Stimulated activated CD4-positive, alpha-beta T cell treated with anti-CD3 and anti-CD28 coated beads, Interleukin-2, amount 100 ng/mL, for 4 hours (primary cell): ENCODE results near the gene TMEM127.
"Not testable (repeated sequence)": the region's sequence is repeated elsewhere in the genome, so short reads cannot be mapped to it uniquely, and the experiment has no call there.

Experiments
- DNase-seq: peaks from one replicate; pipeline ENCODE4 v3.0.0-alpha.2; 2020; ENCODE audit warnings: low read depth

Gene TMEM127, protein sequence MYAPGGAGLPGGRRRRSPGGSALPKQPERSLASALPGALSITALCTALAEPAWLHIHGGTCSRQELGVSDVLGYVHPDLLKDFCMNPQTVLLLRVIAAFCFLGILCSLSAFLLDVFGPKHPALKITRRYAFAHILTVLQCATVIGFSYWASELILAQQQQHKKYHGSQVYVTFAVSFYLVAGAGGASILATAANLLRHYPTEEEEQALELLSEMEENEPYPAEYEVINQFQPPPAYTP

DNA sequence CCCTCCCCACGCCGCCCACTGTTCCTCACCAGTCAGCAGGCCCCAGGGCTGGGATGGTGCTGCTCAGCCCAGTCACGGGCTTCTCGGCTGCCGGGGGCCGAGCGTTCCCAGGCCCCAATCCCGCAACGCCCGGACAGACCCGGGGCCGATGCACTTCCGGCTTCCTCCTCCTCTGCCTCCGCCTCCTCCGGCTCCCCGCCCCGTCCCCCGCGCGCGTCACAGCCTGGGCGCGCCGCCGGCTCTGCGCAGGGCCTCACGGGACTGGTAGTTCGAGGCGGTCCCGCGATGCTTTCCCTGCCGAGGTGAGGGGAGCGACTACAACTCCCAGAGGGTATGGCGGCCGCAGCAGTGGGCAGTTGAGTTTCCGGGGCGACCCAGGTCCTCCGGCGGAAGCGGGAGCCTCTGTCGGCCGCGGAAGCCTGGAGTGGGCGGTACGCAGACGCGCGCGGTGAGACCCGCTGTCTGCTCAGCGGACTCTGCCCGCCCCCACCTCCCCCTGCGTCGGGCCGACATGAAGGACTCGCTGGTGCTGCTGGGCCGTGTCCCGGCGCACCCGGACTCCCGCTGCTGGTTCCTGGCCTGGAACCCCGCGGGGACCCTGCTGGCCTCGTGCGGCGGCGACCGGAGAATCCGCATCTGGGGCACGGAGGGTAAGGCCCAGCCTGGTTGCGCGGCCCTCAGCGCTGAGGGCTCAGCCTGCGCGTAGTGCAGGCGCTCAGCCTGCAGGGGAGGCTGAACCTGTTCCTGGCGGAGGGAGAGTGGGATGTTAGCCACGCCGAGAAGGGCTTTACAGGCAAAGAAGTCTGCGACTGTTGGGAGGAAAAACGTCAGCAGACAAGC is at the start of gene TMEM127, which contains the start of gene CIAO1:
TSS of gene TMEM127 (minus strand) at position 158 of the 840 bp plus-strand sequence. CDS start 616 bp downstream, outside the sequence.
TSS of gene CIAO1 (plus strand) at position 386 of the 840 bp plus-strand sequence. CDS start at position 512, 126 bp downstream.
- peak; percentile 97 for DNase-seq

- no peak for DNase-seq
Measured at GRCh38 chr2:96315005-96315399, 49.2 kb upstream of the TMEM127 start.

GRCh38 chr2:96308248-96308647 is 42.5 kb upstream of the TMEM127 start:
- DNase-seq = no peak

- no peak for DNase-seq
Measured at GRCh38 chr2:96306370-96306769, 40.6 kb upstream of the TMEM127 start.

GRCh38 chr2:96305979-96306308 is 40.1 kb upstream of the TMEM127 start:
- no peak for DNase-seq

- DNase-seq = peak; percentile 84
Measured at GRCh38 chr2:96305091-96305978, 39.5 kb upstream of the TMEM127 start, which contains the start of gene SNRNP200. SNRNP200 (minus strand) TSS chr2:96305546; CDS start chr2:96305437, 109 bp downstream.

DNA sequence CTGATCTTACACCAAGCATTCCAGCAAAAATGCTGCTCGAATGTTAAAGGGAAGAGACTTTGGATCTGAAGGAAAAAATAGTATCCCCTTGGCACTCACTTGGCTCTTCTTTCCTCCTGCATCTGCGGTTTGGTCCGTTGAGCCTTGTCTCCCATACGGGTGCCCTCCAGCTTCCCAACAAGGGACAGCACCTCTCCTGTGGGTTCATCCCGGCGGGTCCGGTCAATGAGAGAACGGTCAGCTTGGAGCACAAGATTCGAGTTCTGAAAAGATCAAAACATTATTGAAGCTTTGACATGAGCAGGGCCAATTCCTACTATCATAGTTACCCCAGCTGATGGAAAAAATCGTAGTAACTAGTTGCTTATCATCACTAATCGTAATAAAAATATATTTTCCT is 38.8 kb upstream of the TMEM127 start:
- no peak for DNase-seq

DNA sequence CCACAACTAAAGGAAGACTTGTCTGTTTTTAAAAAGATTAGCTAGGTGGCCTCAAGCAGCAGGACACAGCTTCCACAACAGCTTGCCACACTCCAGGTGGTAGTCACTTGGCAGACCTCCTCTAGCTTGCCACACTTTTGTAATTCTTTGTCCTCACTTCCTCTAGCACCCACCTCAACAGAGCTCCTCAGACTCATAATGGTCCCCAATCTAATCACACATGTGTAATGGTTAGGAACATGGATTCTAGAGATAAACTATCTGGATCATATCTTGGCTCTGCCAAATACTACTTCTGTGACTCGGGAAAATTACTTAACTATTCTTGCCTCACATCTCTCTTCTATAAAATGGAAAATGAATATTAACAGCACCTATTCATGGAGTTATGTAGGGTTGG is 36.1 kb upstream of the TMEM127 start:
- DNase-seq = no peak

GRCh38 chr2:96296925-96297324 is 31.1 kb upstream of the TMEM127 start:
- DNase-seq = no peak

DNA sequence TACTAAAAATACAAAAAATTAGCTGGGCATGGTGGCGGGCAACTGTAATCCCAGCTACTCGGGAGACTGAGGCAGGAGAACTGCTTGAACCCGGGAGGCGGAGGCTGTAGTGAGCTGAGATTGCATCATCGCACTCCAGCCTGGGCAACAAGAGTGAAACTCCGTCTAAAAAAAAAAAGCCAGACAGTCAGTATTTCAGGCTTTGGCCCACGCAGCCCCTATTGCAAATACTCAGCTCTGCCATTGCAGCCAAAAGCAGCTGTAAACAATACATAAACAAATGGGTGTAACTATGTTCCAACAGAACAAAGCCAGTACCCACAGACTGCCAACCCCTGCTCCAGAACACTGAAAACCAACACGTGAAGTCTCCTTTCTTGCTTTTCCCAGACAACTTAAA is 28.5 kb upstream of the TMEM127 start:
- not testable (repeated sequence) for DNase-seq

DNA sequence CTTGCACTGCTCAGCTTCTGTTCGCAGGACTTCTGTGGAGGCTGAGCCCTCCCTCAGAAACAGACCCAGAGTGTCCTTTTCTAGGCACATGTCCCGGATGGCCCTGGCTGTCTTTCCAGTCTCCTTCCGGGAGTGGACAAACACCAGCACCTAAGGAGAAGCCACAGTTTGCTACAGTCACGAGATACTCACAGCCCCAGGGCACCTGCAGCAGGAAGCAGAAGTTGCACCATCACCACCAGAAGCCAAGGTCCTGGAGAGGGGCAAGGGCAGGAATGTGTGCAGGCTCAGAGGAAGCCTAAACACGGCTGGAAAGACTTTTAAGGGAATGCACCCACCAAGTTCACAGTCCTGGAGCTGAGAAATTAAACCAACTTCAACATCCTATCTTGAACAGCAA is 26.0 kb upstream of the TMEM127 start:
- DNase-seq = no peak

DNA sequence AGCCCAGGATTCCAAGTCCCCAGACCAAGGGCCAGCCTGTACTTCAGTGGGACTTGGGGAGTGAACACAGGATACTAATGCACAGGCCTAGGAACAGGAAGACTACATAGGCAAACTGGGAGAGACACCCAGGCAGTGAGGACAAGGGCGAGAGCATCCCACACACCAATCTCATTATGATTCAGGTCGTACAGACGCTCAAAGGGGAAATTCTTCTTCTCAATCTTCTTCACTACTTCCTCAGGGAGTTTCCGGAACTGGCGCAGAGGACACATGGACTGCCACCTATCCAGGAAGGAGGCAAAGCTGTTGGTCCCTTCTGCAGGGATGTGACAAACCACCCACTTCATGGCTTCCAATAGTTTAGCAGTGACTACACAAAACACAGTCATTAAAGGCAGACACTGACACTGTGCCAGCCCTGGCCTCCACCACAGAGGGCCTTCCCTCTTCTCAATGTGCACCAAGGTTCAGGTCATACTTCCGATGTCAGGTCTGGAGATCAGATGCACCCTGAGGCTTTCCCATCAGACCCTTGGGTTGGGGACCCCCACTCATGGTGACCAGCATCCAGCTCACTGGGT is 21.6 kb upstream of the TMEM127 start:
- no peak for DNase-seq

- DNase-seq = no peak
Measured at GRCh38 chr2:96276787-96277499, 11.1 kb upstream of the TMEM127 start.

- no peak for DNase-seq
Measured at GRCh38 chr2:96274355-96275056, 8.7 kb upstream of the TMEM127 start.

DNA sequence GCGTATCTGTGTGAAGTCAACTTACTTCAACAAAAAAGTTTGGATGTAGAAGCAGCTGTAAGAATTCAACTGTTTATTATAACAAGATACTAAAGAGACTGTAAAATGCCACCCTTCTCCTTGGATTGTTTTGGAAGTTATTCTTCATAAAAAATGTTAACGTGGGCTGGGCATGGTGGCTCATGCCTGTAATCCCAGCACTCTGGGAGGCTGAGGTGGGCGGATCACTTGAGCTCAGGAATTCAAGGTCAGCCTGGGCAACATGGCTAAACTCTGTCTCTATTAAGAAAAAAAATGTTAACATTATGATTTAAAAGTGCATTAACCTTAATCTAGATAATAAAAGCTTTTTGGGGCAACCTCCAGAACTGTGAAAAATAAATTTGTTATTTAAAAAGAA is 8.0 kb upstream of the TMEM127 start:
- no peak for DNase-seq

GRCh38 chr2:96271995-96272394 is 6.2 kb upstream of the TMEM127 start:
- DNase-seq = no peak

GRCh38 chr2:96267159-96267971 is 1.6 kb upstream of the TMEM127 start:
- peak; percentile 22 for DNase-seq

- DNase-seq = no peak
Measured at GRCh38 chr2:96265349-96265839, 403 bp downstream of the TMEM127 start.

GRCh38 chr2:96264656-96265348 is 995 bp downstream of the TMEM127 start:
- no peak for DNase-seq
